Muscle of arm (tissue), 12 donors: ENCODE measurements around the gene MKNK1. TPM values are rescaled to one million over a fixed set of nuclear protein-coding genes. Genes with fewer than 3 reads are reported as not detected.

Experiments used
- polyA plus RNA-seq, 12 donors: library from polyadenylated mRNA; unstranded; fragments of 120-200 nt; gene quantifications; one replicate each; pipeline ENCODE4 v1.2.1, GENCODE V29; 2013; ENCODE audit not compliant: insufficient read length in 12 of 12

The MKNK1 gene
- polyA plus RNA-seq, 12 donors, result 15.1 to 44.6 (median 26.3) TPM; not detected in 1

Other genes with a start within 250 kb of the MKNK1 start
- gene FAAH, start 210.0 kb downstream of the MKNK1 start, polyA plus RNA-seq, result 10 to 100 TPM in 11 of 12 donors, not detected in 1; 10.8 to 25.8 (median 17.5) TPM
- gene DMBX1, start 114.4 kb downstream of the MKNK1 start, polyA plus RNA-seq, result under 1 TPM in 3 of 12 donors, not detected in 9; 0.04 to 0.07 (median 0.07) TPM
- gene KNCN, start 52.6 kb downstream of the MKNK1 start, polyA plus RNA-seq, result under 1 TPM in 1 of 12 donors, not detected in 11; 0.22 TPM
- gene MOB3C, start 12.5 kb upstream of the MKNK1 start, polyA plus RNA-seq, result 10 to 100 TPM in 11 of 12 donors, not detected in 1; 10.9 to 15.1 (median 12.5) TPM
- gene ATPAF1, start 64.1 kb upstream of the MKNK1 start, polyA plus RNA-seq, result 10 to 100 TPM in 11 of 12 donors, not detected in 1; 25.3 to 82.5 (median 59.9) TPM
- under 1 TPM in 4 of 12 donors, not detected in 8; 0.20 to 0.58 (median 0.35) TPM for gene TEX38, start 67.6 kb upstream of the MKNK1 start, polyA plus RNA-seq
- gene EFCAB14, start 114.8 kb upstream of the MKNK1 start, polyA plus RNA-seq, result 100 to 1,000 TPM in 6 of 12 donors, 10 to 100 TPM in 6; 68.6 to 122 (median 100) TPM
- gene CYP4B1, start 194.8 kb upstream of the MKNK1 start, polyA plus RNA-seq, result 1 to 10 TPM in 3 of 12 donors, under 1 TPM in 2, not detected in 7; 0.14 to 2.4 (median 1.4) TPM